RWPE2 (cell line): ENCODE results near the gene TCF12.
A peak's percentile ranks its signal among the peaks of the same experiment; 100 is the strongest.

Experiments used
- ATAC-seq: fragments of 200-7000 bp; cut with Tn5 transposase; 3 replicates; pipeline ENCODE4 v1.9.1; 2021; ENCODE audit warnings: low read depth
- DNase-seq: peaks from one replicate; pipeline ENCODE4 v3.0.0-alpha.2; 2020; ENCODE audit warnings: low spot score
- H3K27ac ChIP-seq: fragments of 450-650 bp; 2 replicates; pipeline ENCODE4 v1.5.1; 2017; ENCODE audit warnings: mild to moderate bottlenecking; ENCODE audit not compliant: poor library complexity, severe bottlenecking
- H3K27me3 ChIP-seq: fragments of 250-450 bp; sonication (Bioruptor Pico); 2 replicates; pipeline ENCODE4 v1.5.1; 2021; ENCODE audit warnings: mild to moderate bottlenecking, moderate library complexity; ENCODE audit not compliant: insufficient read depth, poor library complexity, severe bottlenecking
- H3K36me3 ChIP-seq: fragments of 250-450 bp; sonication (Bioruptor Pico); 2 replicates; pipeline ENCODE4 v1.5.1; 2020; ENCODE audit warnings: low read depth, mild to moderate bottlenecking, moderate library complexity
- H3K4me1 ChIP-seq: fragments of 250-450 bp; sonication (Bioruptor Pico); 2 replicates; pipeline ENCODE4 v1.5.1; 2021; ENCODE audit warnings: mild to moderate bottlenecking, moderate library complexity; ENCODE audit not compliant: insufficient read depth, poor library complexity, severe bottlenecking
- H3K4me3 ChIP-seq: fragments of 250-450 bp; sonication (Bioruptor Pico); 2 replicates; pipeline ENCODE4 v1.5.1; 2021; ENCODE audit warnings: mild to moderate bottlenecking, moderate library complexity; ENCODE audit not compliant: severe bottlenecking
- H3K9me3 ChIP-seq: fragments of 250-450 bp; sonication (Bioruptor Pico); 2 replicates; pipeline ENCODE4 v1.5.1; 2021; ENCODE audit warnings: mild to moderate bottlenecking, moderate library complexity; ENCODE audit not compliant: severe bottlenecking
- TF ChIP-seq, protein P1 (sequence below): fragments of 450-650 bp; IDR thresholded peaks from one replicate; pipeline ENCODE4 v1.5.1; 2017; ENCODE audit warnings: mild to moderate bottlenecking, moderate library complexity; ENCODE audit not compliant: poor library complexity, severe bottlenecking

Gene TCF12

DNA sequence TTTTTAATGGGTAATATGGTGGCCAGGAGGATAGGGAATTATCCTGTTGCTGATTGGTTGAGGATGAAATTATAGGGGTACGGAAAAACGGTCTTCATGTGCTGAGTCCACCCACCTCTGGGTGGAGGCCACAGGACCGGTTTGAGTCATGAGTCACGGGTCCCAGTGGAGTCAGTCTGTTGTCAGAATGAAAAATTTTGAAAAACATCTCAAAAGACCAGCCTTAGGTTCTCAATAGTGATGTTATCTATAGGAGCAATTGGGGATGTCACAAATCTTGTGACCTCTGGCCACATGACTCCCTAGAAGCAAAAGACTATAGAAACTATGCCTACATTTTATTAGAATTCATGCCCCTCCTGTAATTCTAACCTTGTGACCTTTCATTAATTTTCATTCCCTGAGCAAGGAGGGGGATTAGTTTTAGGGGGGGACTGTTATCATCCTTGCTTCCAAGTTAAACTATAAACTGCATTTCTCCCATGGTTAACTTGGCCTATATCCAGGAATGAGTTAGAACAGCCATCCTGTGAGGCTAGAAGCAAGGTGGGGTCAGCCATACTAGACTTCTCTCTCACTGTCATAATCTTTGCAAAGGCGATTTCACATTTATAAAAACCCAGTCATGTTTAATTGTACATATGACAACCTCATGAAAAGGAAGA is 101.2 kb downstream of the TCF12 start:
- Histone ChIP-seq H3K27ac (no peak overlapping the region), H3K36me3 (no peaks in the 10 kb centered on the region), H3K4me1 (peaks cover 39% of the 10 kb centered on the region), H3K4me3 (no peak overlapping the region), H3K27me3 (no peaks in the 10 kb centered on the region), H3K9me3 (no peaks in the 10 kb centered on the region)
- no peak for DNase-seq
- TF ChIP-seq, protein P1, sequence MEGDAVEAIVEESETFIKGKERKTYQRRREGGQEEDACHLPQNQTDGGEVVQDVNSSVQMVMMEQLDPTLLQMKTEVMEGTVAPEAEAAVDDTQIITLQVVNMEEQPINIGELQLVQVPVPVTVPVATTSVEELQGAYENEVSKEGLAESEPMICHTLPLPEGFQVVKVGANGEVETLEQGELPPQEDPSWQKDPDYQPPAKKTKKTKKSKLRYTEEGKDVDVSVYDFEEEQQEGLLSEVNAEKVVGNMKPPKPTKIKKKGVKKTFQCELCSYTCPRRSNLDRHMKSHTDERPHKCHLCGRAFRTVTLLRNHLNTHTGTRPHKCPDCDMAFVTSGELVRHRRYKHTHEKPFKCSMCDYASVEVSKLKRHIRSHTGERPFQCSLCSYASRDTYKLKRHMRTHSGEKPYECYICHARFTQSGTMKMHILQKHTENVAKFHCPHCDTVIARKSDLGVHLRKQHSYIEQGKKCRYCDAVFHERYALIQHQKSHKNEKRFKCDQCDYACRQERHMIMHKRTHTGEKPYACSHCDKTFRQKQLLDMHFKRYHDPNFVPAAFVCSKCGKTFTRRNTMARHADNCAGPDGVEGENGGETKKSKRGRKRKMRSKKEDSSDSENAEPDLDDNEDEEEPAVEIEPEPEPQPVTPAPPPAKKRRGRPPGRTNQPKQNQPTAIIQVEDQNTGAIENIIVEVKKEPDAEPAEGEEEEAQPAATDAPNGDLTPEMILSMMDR = no peak
- ATAC-seq = no peak

DNA sequence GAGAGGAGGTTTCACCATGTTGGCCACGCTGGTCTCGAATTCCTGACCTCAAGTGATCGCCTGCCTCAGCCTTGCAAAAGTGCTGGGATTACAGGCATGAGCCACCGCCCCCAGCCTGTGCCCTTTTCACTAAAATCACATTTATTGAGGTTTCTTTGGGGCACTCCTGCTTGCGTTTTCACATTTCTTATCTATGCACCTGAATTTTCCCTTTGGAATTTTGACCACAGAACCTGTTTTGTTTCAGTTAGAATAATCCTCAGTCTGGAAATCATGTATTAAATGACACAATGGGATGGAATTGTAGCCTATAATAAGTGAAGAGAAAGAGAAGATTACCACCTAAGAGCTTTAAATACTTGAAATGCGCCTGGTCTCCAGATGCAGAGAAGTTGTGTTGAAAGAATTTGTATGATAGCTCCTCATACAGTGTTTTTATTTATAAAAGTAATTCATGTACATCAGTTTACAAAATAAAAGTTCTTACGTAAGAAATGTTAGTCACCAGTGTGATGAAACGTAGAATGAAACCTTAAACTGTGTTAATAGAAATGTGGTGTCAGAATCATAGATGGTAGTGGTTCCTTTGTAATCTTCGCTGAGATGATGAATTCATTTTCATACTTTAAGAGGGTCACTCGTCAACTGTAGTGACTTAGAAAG is 107.0 kb downstream of the TCF12 start:
- H3K27ac ChIP-seq = peak overlapping the region; percentile 60
- TF ChIP-seq, protein P1 = no peak
- no peaks in the 10 kb centered on the region for H3K9me3 ChIP-seq
- ATAC-seq = peak; percentile 91
- H3K36me3 ChIP-seq = no peaks in the 10 kb centered on the region
- no peaks in the 10 kb centered on the region for H3K27me3 ChIP-seq
- H3K4me3 ChIP-seq = no peak overlapping the region
- H3K4me1 ChIP-seq = peaks cover 20% of the 10 kb centered on the region
- DNase-seq = no peak

DNA sequence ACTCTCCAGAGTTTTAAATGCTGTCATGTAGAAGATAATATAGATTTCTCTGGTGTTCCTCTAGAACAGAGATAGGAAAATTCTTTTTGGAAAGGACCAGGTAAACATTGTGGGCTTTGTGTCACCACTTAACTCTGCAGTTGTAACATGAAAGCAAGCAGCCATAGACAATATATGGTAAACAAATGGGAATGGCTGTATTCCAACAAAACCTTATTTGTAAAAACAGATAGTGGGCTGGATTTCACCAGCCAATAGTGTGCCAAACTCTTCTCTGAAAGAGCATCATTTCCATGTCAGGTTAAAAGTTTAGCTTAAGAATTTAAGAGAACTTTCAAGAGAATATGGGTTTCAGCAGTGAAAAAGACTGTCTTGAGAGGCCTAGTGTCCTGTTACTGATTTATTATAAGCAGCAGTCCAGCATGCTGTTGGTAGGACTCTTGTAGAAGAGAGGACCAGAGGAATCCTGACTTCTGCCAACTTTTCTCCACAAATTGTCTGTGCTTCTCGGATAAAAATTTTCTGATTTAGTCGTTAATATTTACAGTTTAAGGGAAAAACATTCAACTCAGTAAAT is 107.7 kb downstream of the TCF12 start:
- TF ChIP-seq, protein P1 = no peak
- H3K36me3 ChIP-seq = no peaks in the 10 kb centered on the region
- no peaks in the 10 kb centered on the region for H3K9me3 ChIP-seq
- H3K27ac ChIP-seq = peak overlapping the region; percentile 60
- H3K4me1 ChIP-seq = peaks cover 20% of the 10 kb centered on the region
- ATAC-seq = no peak; the same call in 2 of the 3 replicates
- H3K4me3 ChIP-seq = no peak overlapping the region
- no peak for DNase-seq
- H3K27me3 ChIP-seq = no peaks in the 10 kb centered on the region

DNA sequence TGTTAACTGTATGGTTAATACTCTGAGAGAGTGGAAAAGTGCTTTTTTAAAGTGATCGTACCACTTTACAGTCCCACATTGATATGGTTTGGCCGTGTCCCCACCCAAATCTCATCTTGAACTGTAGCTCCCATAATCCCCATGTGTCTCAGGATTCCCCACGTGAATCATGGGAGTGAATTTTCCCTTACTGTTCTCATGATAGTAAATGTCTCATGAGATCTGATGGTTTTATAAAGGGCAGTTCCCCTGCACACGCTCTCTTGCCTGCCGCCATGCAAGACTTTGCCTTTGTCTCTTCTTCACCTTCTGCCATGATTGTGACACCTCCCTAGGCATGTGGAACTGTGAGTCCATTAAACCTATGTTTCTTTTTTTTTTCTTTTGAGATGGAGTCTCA is 109.2 kb downstream of the TCF12 start:
- no peak for DNase-seq
- no peak overlapping the region for H3K4me3 ChIP-seq

More for the DNA sequence above, 109.2 kb downstream of the TCF12 start:
- ATAC-seq = no peak
- Histone ChIP-seq H3K9me3 (no peaks in the 10 kb centered on the region), H3K27ac (no peak overlapping the region), H3K4me1 (peaks cover 20% of the 10 kb centered on the region), H3K27me3 (no peaks in the 10 kb centered on the region), H3K36me3 (no peaks in the 10 kb centered on the region)
- TF ChIP-seq, protein P1 = no peak
